HepG2 (cell line): Measurements from ENCODE around the gene USP20. TPM values are rescaled to one million over a fixed set of nuclear protein-coding genes. Genes with fewer than 3 reads are reported as not detected.

Experiments used
- ARNT2 ChIP-seq: sonication (generic); formaldehyde crosslinking; IDR thresholded peaks from 2 replicates; pipeline ENCODE4 v1.8.0; 2022; ENCODE audit warnings: mild to moderate bottlenecking, low read depth, missing genetic modification reagents, moderate library complexity
- ASH2L ChIP-seq: fragments of 300-600, 200-600 bp; sonication (generic); IDR thresholded peaks from 2 replicates; pipeline ENCODE4 v1.7.0; 2017; ENCODE audit warnings: low read depth, mild to moderate bottlenecking, moderate library complexity, mixed read lengths, low read length; ENCODE audit not compliant: insufficient read length
- FOXA3 ChIP-seq: IDR thresholded peaks from 2 replicates; pipeline ENCODE4 v1.6.1; 2016; ENCODE audit warnings: missing genetic modification reagents, missing compliant biosample characterization
- FOXK1 ChIP-seq: sonication (generic); formaldehyde crosslinking; IDR thresholded peaks from 2 replicates; pipeline ENCODE4 v1.4.0; 2020; ENCODE audit warnings: low read depth, missing genetic modification reagents, borderline replicate concordance
- HOXA5 ChIP-seq: sonication (generic); formaldehyde crosslinking; IDR thresholded peaks from 2 replicates; pipeline ENCODE4 v1.4.0; 2020; ENCODE audit warnings: missing genetic modification reagents
- HOXD1 ChIP-seq: sonication (generic); formaldehyde crosslinking; IDR thresholded peaks from 2 replicates; pipeline ENCODE4 v1.5.0; 2020; ENCODE audit warnings: missing genetic modification reagents
- IRF2 ChIP-seq: IDR thresholded peaks from 2 replicates; pipeline ENCODE4 v1.6.1; 2018; ENCODE audit warnings: missing genetic modification reagents, missing compliant biosample characterization
- POGK ChIP-seq: sonication (generic); formaldehyde crosslinking; conservative IDR thresholded peaks from 2 replicates; pipeline ENCODE4 v1.8.0; 2022; ENCODE audit warnings: mild to moderate bottlenecking, moderate library complexity, missing genetic modification reagents
- SALL1 ChIP-seq: sonication (generic); formaldehyde crosslinking; IDR thresholded peaks from 2 replicates; pipeline ENCODE4 v1.8.0; 2022; ENCODE audit warnings: mild to moderate bottlenecking, missing genetic modification reagents
- SOX13 ChIP-seq, 3 experiments: fragments of 450-650 bp in 1 of 3; sonication (generic) in 1 of 3; formaldehyde crosslinking in 1 of 3; IDR thresholded peaks in 2 of 3; conservative IDR thresholded peaks in 1 of 3; 2 replicates each; pipeline versions ENCODE4 v1.5.0 to v1.6.1; 2016 to 2020; ENCODE audit warnings: antibody characterized with exemption in 1 of 3, mild to moderate bottlenecking in 1 of 3, missing compliant biosample characterization in 1 of 3, missing genetic modification reagents in 1 of 3, moderate library complexity in 1 of 3
- SP2 ChIP-seq: sonication (generic); formaldehyde crosslinking; IDR thresholded peaks from 2 replicates; pipeline ENCODE4 v1.5.1; 2020; ENCODE audit warnings: mild to moderate bottlenecking, missing genetic modification reagents
- SRY ChIP-seq: sonication (generic); formaldehyde crosslinking; IDR thresholded peaks from 2 replicates; pipeline ENCODE4 v1.8.0; 2022; ENCODE audit warnings: mild to moderate bottlenecking, missing genetic modification reagents
- TCF7L2 ChIP-seq: IDR thresholded peaks from 2 replicates; pipeline ENCODE4 v1.6.1; 2011; ENCODE audit warnings: mild to moderate bottlenecking, low read depth, low read length, moderate library complexity
- ZFX ChIP-seq: sonication (generic); formaldehyde crosslinking; IDR thresholded peaks from 2 replicates; pipeline ENCODE4 v1.4.0; 2020; ENCODE audit warnings: mild to moderate bottlenecking, low read depth, missing genetic modification reagents, moderate library complexity
- ZNF17 ChIP-seq: sonication (generic); formaldehyde crosslinking; IDR thresholded peaks from 2 replicates; pipeline ENCODE4 v1.5.0; 2020; ENCODE audit warnings: mild to moderate bottlenecking, missing genetic modification reagents
- ZNF331 ChIP-seq: sonication (generic); formaldehyde crosslinking; IDR thresholded peaks from 2 replicates; pipeline ENCODE4 v1.4.0; 2020; ENCODE audit warnings: missing genetic modification reagents
- ZNF484 ChIP-seq: sonication (generic); formaldehyde crosslinking; IDR thresholded peaks from 2 replicates; pipeline ENCODE4 v1.5.1; 2020; ENCODE audit warnings: mild to moderate bottlenecking, low read depth, missing genetic modification reagents, borderline replicate concordance
- ZNF687 ChIP-seq: sonication (generic); formaldehyde crosslinking; IDR thresholded peaks from 2 replicates; pipeline ENCODE4 v1.5.1; 2020; ENCODE audit warnings: mild to moderate bottlenecking, missing genetic modification reagents, moderate library complexity
- ZNF709 ChIP-seq: sonication (generic); formaldehyde crosslinking; IDR thresholded peaks from 2 replicates; pipeline ENCODE4 v1.5.0; 2020; ENCODE audit warnings: mild to moderate bottlenecking, missing genetic modification reagents
- ZNF724P ChIP-seq: sonication (generic); formaldehyde crosslinking; IDR thresholded peaks from 2 replicates; pipeline ENCODE4 v1.8.0; 2022; ENCODE audit warnings: missing genetic modification reagents, borderline replicate concordance
- ZNF740 ChIP-seq: sonication (generic); formaldehyde crosslinking; IDR thresholded peaks from 2 replicates; pipeline ENCODE4 v1.4.0; 2020; ENCODE audit warnings: missing genetic modification reagents
- ZNF883 ChIP-seq: sonication (generic); formaldehyde crosslinking; IDR thresholded peaks from 2 replicates; pipeline ENCODE4 v1.5.1; 2020; ENCODE audit warnings: mild to moderate bottlenecking, missing genetic modification reagents; ENCODE audit errors: not compliant biosample characterization
- ZSCAN22 ChIP-seq: sonication (generic); formaldehyde crosslinking; IDR thresholded peaks from 2 replicates; pipeline ENCODE4 v1.4.0; 2020; ENCODE audit warnings: mild to moderate bottlenecking, missing genetic modification reagents
- polyA plus RNA-seq, 8 experiments: library from polyadenylated mRNA; depleted of rRNA in 3 of 8; stranded (reverse) in 7 of 8; unstranded in 1 of 8; fragments of >200 nt; fragmentation: Illumina TruSeq in 4 of 8; extraction: Trizol in 4 of 8; gene quantifications; 2 replicates each; pipeline versions ENCODE4 v1.2.1 to v1.2.3, GENCODE V29; 2011 to 2016; ENCODE audit warnings: low read depth in 4 of 8, missing spikeins in 1 of 8, mixed read lengths in 1 of 8; ENCODE audit not compliant: insufficient read depth in 1 of 8
- total RNA-seq, 5 experiments: library from RNA; depleted of rRNA; stranded (reverse); fragments of >200 nt; fragmentation: Illumina TruSeq; extraction: Trizol; gene quantifications; 2 replicates each; pipeline ENCODE4 v1.2.3, GENCODE V29; 2016; ENCODE audit warnings: low read depth in 1 of 5

USP20 gene
- total and polyA plus RNA-seq, 2 of the 13 experiments (the other 11 are each of a cell fraction or from before 2014, with no cell fraction given), result 4.4 to 5.9 TPM

GRCh38 chr9:129835128-129835859 lies at the start of gene USP20, which contains the start of gene C9orf78 (continued):
- peak; percentile 15; the same call in 1 of the 2 replicates for TF ChIP-seq ZNF709
- no peak for TF ChIP-seq ZNF17 (CRISPR knock-in tag)
- no peak for TF ChIP-seq TCF7L2
- peak; percentile 23; the same call in 1 of the 2 replicates for TF ChIP-seq FOXK1 (CRISPR knock-in tag)
- TF ChIP-seq ASH2L, result peak; percentile 81
- TF ChIP-seq FOXA3, result peak; percentile 27; the same call in 1 of the 2 replicates
- TF ChIP-seq SRY (CRISPR knock-in tag), result no peak
- TF ChIP-seq ZNF484 (CRISPR knock-in tag), result no peak
- TF ChIP-seq IRF2, result no peak
- peak; percentile 83 for TF ChIP-seq SP2 (CRISPR knock-in tag)
- no peak for TF ChIP-seq POGK (CRISPR knock-in tag)
- TF ChIP-seq ZFX, result peak; percentile 86
- TF ChIP-seq ZNF687 (CRISPR knock-in tag), result peak; percentile 75
- TF ChIP-seq ZNF724P (CRISPR knock-in tag), result 0 out of 2 replicates have a peak, but pooled peaks have one; percentile 31
- TF ChIP-seq ZSCAN22 (CRISPR knock-in tag), result no peak
- TF ChIP-seq ZNF740 (CRISPR knock-in tag), result 0 out of 2 replicates have a peak, but pooled peaks have one; percentile 32
- TF ChIP-seq ARNT2, result peak; percentile 67; the same call in 1 of the 2 replicates
- 0 out of 2 replicates have a peak, but pooled peaks have one; percentile 21 for TF ChIP-seq ZNF331 (CRISPR knock-in tag)
- TF ChIP-seq HOXD1, result peak; percentile 29; the same call in 1 of the 2 replicates
- peak; percentile 57; the same call in 1 of the 2 replicates for TF ChIP-seq HOXA5 (CRISPR knock-in tag)
- no peak for TF ChIP-seq SOX13 (IDR thresholded peaks at IDR 0.05)
- no peak for TF ChIP-seq SOX13 (CRISPR knock-in tag; conservative IDR thresholded peaks at IDR 0.05 in 1 of 2, IDR thresholded peaks at IDR 0.05 in 1 of 2)
- no peak; the same call in 1 of the 2 replicates for TF ChIP-seq SALL1 (CRISPR knock-in tag)
- peak; percentile 13 for TF ChIP-seq ZNF883 (CRISPR knock-in tag)
